Gastroesophageal sphincter (tissue), 3 donors: ENCODE data around the gene PHKA2.
"Not testable (repeated sequence)": the region's sequence is repeated elsewhere in the genome, so short reads cannot be mapped to it uniquely, and the experiment has no call there.

Source experiments
- POLR2A ChIP-seq, 2 donors: fragments of 450-650 bp; IDR thresholded peaks; one replicate each; pipeline ENCODE4 v1.6.1; 2017; ENCODE audit warnings: antibody characterized with exemption in 2 of 2, mild to moderate bottlenecking in 2 of 2, moderate library complexity in 1 of 2
- TF ChIP-seq, protein P1 (sequence below), 4 experiments: fragments of 200-600 bp in 2 of 4; fragments of 450-650 bp in 2 of 4; sonication (generic) in 1 of 4; IDR thresholded peaks; one replicate each; pipeline ENCODE4 v1.5.1; 2017 to 2019; ENCODE audit warnings: antibody characterized with exemption in 4 of 4, mild to moderate bottlenecking in 2 of 4, moderate library complexity in 2 of 4

DNA sequence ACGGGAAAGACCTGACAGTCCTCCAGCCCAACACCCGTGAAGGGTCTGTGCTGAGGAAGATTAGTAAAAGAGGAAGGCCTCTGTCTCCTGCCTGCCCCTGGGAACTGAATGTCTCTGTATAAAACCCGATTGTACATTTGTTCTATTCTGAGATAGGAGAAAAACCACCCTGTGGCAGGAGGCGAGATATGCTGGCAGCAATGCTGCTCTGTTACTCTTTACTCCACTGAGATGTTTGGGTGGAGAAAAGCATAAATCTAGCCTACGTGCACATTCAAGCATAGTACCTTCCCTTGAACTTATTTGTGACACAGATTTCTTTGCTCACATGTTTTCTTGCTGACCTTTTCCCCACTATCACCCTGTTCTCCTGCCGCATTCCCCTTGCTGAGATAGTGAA lies 3.7 kb downstream of the PHKA2 start:
- TF ChIP-seq POLR2A (IDR thresholded peaks at IDR 0.05) = not testable (repeated sequence)
- TF ChIP-seq, protein P1, sequence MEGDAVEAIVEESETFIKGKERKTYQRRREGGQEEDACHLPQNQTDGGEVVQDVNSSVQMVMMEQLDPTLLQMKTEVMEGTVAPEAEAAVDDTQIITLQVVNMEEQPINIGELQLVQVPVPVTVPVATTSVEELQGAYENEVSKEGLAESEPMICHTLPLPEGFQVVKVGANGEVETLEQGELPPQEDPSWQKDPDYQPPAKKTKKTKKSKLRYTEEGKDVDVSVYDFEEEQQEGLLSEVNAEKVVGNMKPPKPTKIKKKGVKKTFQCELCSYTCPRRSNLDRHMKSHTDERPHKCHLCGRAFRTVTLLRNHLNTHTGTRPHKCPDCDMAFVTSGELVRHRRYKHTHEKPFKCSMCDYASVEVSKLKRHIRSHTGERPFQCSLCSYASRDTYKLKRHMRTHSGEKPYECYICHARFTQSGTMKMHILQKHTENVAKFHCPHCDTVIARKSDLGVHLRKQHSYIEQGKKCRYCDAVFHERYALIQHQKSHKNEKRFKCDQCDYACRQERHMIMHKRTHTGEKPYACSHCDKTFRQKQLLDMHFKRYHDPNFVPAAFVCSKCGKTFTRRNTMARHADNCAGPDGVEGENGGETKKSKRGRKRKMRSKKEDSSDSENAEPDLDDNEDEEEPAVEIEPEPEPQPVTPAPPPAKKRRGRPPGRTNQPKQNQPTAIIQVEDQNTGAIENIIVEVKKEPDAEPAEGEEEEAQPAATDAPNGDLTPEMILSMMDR (IDR thresholded peaks at IDR 0.05) = not testable (repeated sequence)
